ENCODE data around the gene MTHFSD. TPM values are rescaled to one million over a fixed set of nuclear protein-coding genes. Genes with fewer than 3 reads are reported as not detected.

Gene MTHFSD
- total and polyA plus RNA-seq, 9 donors = 9.9 to 15.4 (median 12.3) TPM

GRCh38 chr16:86494565-86495356, 60.3 kb downstream of the MTHFSD start:
- Histone ChIP-seq H3K27me3 (ENCODE audit: control insufficient read depth, insufficient read depth, low read length) (peaks cover 98% of the 10 kb centered on the region), H3K4me1 (ENCODE audit: control insufficient read depth, insufficient read depth, low read length) (no peaks in the 10 kb centered on the region), H3K4me3 (ENCODE audit: low read length) (no peak overlapping the region), H3K9me3 (replicated peaks; ENCODE audit: control insufficient read depth, low read depth, low read length) (no peaks in the 10 kb centered on the region), H3K27ac (ENCODE audit: low read length) (no peak overlapping the region), H3K36me3 (ENCODE audit: control insufficient read depth, insufficient read depth, low read length) (no peaks in the 10 kb centered on the region)
- no peak for DNase-seq
- WGBS (ENCODE audit: insufficient coverage) = 2% methylated on average over 52 of the region's 54 CpGs

- no peak overlapping the region for H3K27ac ChIP-seq (ENCODE audit: low read length)
- no peak for DNase-seq
- no peaks in the 10 kb centered on the region for H3K4me1 ChIP-seq (ENCODE audit: control insufficient read depth, insufficient read depth, low read length)
- WGBS (ENCODE audit: insufficient coverage) = 3% methylated on average over 16 of the region's 22 CpGs
- H3K4me3 ChIP-seq (ENCODE audit: low read length) = no peak overlapping the region
- no peaks in the 10 kb centered on the region for H3K9me3 ChIP-seq (replicated peaks; ENCODE audit: control insufficient read depth, low read depth, low read length)
- H3K27me3 ChIP-seq (ENCODE audit: control insufficient read depth, insufficient read depth, low read length) = peaks cover 99% of the 10 kb centered on the region
- H3K36me3 ChIP-seq (ENCODE audit: control insufficient read depth, insufficient read depth, low read length) = no peaks in the 10 kb centered on the region
Observed at GRCh38 chr16:86494039-86494564, 60.9 kb downstream of the MTHFSD start.

GRCh38 chr16:86492961-86493629, 61.9 kb downstream of the MTHFSD start:
- DNase-seq = no peak
- Histone ChIP-seq H3K4me3 (ENCODE audit: low read length) (no peak overlapping the region), H3K36me3 (ENCODE audit: control insufficient read depth, insufficient read depth, low read length) (no peaks in the 10 kb centered on the region), H3K4me1 (ENCODE audit: control insufficient read depth, insufficient read depth, low read length) (no peaks in the 10 kb centered on the region), H3K27me3 (ENCODE audit: control insufficient read depth, insufficient read depth, low read length) (peaks cover 99% of the 10 kb centered on the region), H3K9me3 (replicated peaks; ENCODE audit: control insufficient read depth, low read depth, low read length) (no peaks in the 10 kb centered on the region), H3K27ac (ENCODE audit: low read length) (no peak overlapping the region)
- 80% methylated on average over 1 of the region's 9 CpGs for WGBS (ENCODE audit: insufficient coverage)

- H3K27me3 ChIP-seq (ENCODE audit: control insufficient read depth, insufficient read depth, low read length) = peaks cover 97% of the 10 kb centered on the region
- H3K4me1 ChIP-seq (ENCODE audit: control insufficient read depth, insufficient read depth, low read length) = no peaks in the 10 kb centered on the region
- H3K27ac ChIP-seq (ENCODE audit: low read length) = no peak overlapping the region
- no peaks in the 10 kb centered on the region for H3K9me3 ChIP-seq (replicated peaks; ENCODE audit: control insufficient read depth, low read depth, low read length)
- H3K4me3 ChIP-seq (ENCODE audit: low read length) = no peak overlapping the region
- no peak for DNase-seq
- WGBS (ENCODE audit: insufficient coverage) = 43% methylated on average over 2 of the region's 4 CpGs
- no peaks in the 10 kb centered on the region for H3K36me3 ChIP-seq (ENCODE audit: control insufficient read depth, insufficient read depth, low read length)
Observed at GRCh38 chr16:86492267-86492960, 62.6 kb downstream of the MTHFSD start.

- 70% methylated on average over 7 of the region's 7 CpGs for WGBS (ENCODE audit: insufficient coverage)
Observed at GRCh38 chr16:86491640-86492023, 63.4 kb downstream of the MTHFSD start.

GRCh38 chr16:86490859-86491639, 64.0 kb downstream of the MTHFSD start:
- 64% methylated on average over 10 of the region's 13 CpGs for WGBS (ENCODE audit: insufficient coverage)
- no peaks in the 10 kb centered on the region for H3K4me1 ChIP-seq (ENCODE audit: control insufficient read depth, insufficient read depth, low read length)
- H3K9me3 ChIP-seq (replicated peaks; ENCODE audit: control insufficient read depth, low read depth, low read length) = no peaks in the 10 kb centered on the region
- peaks cover 97% of the 10 kb centered on the region for H3K27me3 ChIP-seq (ENCODE audit: control insufficient read depth, insufficient read depth, low read length)
- H3K4me3 ChIP-seq (ENCODE audit: low read length) = no peak overlapping the region
- no peak overlapping the region for H3K27ac ChIP-seq (ENCODE audit: low read length)
- no peak for DNase-seq
- H3K36me3 ChIP-seq (ENCODE audit: control insufficient read depth, insufficient read depth, low read length) = no peaks in the 10 kb centered on the region

More at GRCh38 chr16:86491640-86492023, 63.4 kb downstream of the MTHFSD start:
- Histone ChIP-seq H3K27ac (ENCODE audit: low read length) (no peak overlapping the region), H3K4me1 (ENCODE audit: control insufficient read depth, insufficient read depth, low read length) (no peaks in the 10 kb centered on the region), H3K9me3 (replicated peaks; ENCODE audit: control insufficient read depth, low read depth, low read length) (no peaks in the 10 kb centered on the region), H3K4me3 (ENCODE audit: low read length) (no peak overlapping the region), H3K36me3 (ENCODE audit: control insufficient read depth, insufficient read depth, low read length) (no peaks in the 10 kb centered on the region), H3K27me3 (ENCODE audit: control insufficient read depth, insufficient read depth, low read length) (peaks cover 97% of the 10 kb centered on the region)
- DNase-seq = no peak

GRCh38 chr16:86485746-86486145, 69.3 kb downstream of the MTHFSD start:
- no peak for DNase-seq
- no peak overlapping the region for H3K27ac ChIP-seq (ENCODE audit: low read length)
- no peaks in the 10 kb centered on the region for H3K36me3 ChIP-seq (ENCODE audit: control insufficient read depth, insufficient read depth, low read length)
- peaks cover 12% of the 10 kb centered on the region for H3K9me3 ChIP-seq (replicated peaks; ENCODE audit: control insufficient read depth, low read depth, low read length)
- 43% methylated on average over 3 of the region's 3 CpGs for WGBS (ENCODE audit: insufficient coverage)
- no peaks in the 10 kb centered on the region for H3K4me1 ChIP-seq (ENCODE audit: control insufficient read depth, insufficient read depth, low read length)
- no peak overlapping the region for H3K4me3 ChIP-seq (ENCODE audit: low read length)
- H3K27me3 ChIP-seq (ENCODE audit: control insufficient read depth, insufficient read depth, low read length) = peaks cover 89% of the 10 kb centered on the region

GRCh38 chr16:86484240-86484639, 70.8 kb downstream of the MTHFSD start:
- Histone ChIP-seq H3K4me3 (ENCODE audit: low read length) (no peak overlapping the region), H3K27me3 (ENCODE audit: control insufficient read depth, insufficient read depth, low read length) (peaks cover 88% of the 10 kb centered on the region), H3K27ac (ENCODE audit: low read length) (no peak overlapping the region), H3K36me3 (ENCODE audit: control insufficient read depth, insufficient read depth, low read length) (no peaks in the 10 kb centered on the region), H3K4me1 (ENCODE audit: control insufficient read depth, insufficient read depth, low read length) (no peaks in the 10 kb centered on the region), H3K9me3 (replicated peaks; ENCODE audit: control insufficient read depth, low read depth, low read length) (peaks cover 12% of the 10 kb centered on the region)
- no peak for DNase-seq
- WGBS (ENCODE audit: insufficient coverage) = 97% methylated on average over 3 of the region's 5 CpGs

GRCh38 chr16:86481607-86482006, 73.4 kb downstream of the MTHFSD start:
- H3K27ac ChIP-seq (ENCODE audit: low read length) = no peak overlapping the region
- no peaks in the 10 kb centered on the region for H3K36me3 ChIP-seq (ENCODE audit: control insufficient read depth, insufficient read depth, low read length)
- H3K27me3 ChIP-seq (ENCODE audit: control insufficient read depth, insufficient read depth, low read length) = peaks cover 84% of the 10 kb centered on the region
- H3K9me3 ChIP-seq (replicated peaks; ENCODE audit: control insufficient read depth, low read depth, low read length) = peaks cover 12% of the 10 kb centered on the region
- WGBS (ENCODE audit: insufficient coverage) = 81% methylated on average over 3 of the region's 3 CpGs
- no peak overlapping the region for H3K4me3 ChIP-seq (ENCODE audit: low read length)
- DNase-seq = no peak
- H3K4me1 ChIP-seq (ENCODE audit: control insufficient read depth, insufficient read depth, low read length) = no peaks in the 10 kb centered on the region

Data from muscle of leg (tissue), 11 donors.